Epithelial cell of proximal tubule (primary cell): ENCODE data around the gene COG7. TPM values are rescaled to one million over a fixed set of nuclear protein-coding genes. Genes with fewer than 3 reads are reported as not detected.

Experiments
- DNase-seq: peaks from one replicate; pipeline ENCODE4 v3.0.0-alpha.2; 2011; ENCODE audit warnings: low read depth
- H3K4me3 ChIP-seq: 2 replicates; pipeline ENCODE4 v1.5.1; 2011; ENCODE audit warnings: low read depth, mild to moderate bottlenecking, low read length
- CTCF ChIP-seq: conservative IDR thresholded peaks from 2 replicates; pipeline ENCODE4 v1.5.1; 2012; ENCODE audit warnings: low read depth, mild to moderate bottlenecking, low read length
- total RNA-seq: library from RNA; depleted of rRNA; stranded (reverse); fragments of >200 nt; gene quantifications from 2 replicates; pipeline ENCODE4 v1.2.3, GENCODE V29; 2015

COG7 gene
- total RNA-seq, 1 donor from 2014 or later, result 9.9 TPM

- TF ChIP-seq CTCF, result no peak
- DNase-seq, result no peak
- H3K4me3 ChIP-seq, result no peak overlapping the region
These were observed 109.1 kb downstream of the COG7 start for GRCh38 chr16:23343643-23344612.

- DNase-seq, result no peak
- no peak for TF ChIP-seq CTCF
- no peak overlapping the region for H3K4me3 ChIP-seq
These were observed 110.8 kb downstream of the COG7 start for GRCh38 chr16:23342083-23342640.

- DNase-seq, result no peak
- H3K4me3 ChIP-seq, result no peak overlapping the region
- no peak for TF ChIP-seq CTCF
These were observed 113.2 kb downstream of the COG7 start for GRCh38 chr16:23339787-23340186.

Other genes starting within 250 kb of the COG7 start
- gene SCNN1B, start 150.9 kb downstream of the COG7 start, total RNA-seq, result 0.07 and 0.17 TPM in 2 replicates
- gene GGA2, start 57.3 kb upstream of the COG7 start, total RNA-seq, result 30.8 and 39.3 TPM in 2 replicates
- gene EARS2, start 104.2 kb upstream of the COG7 start, total RNA-seq, result 39.7 and 41.6 TPM in 2 replicates
- 90.1 and 125 TPM in 2 replicates for gene UBFD1, start 104.5 kb upstream of the COG7 start, total RNA-seq
- gene NDUFAB1, start 143.1 kb upstream of the COG7 start, total RNA-seq, result 98.7 and 137 TPM in 2 replicates
- gene PALB2, start 188.1 kb upstream of the COG7 start, total RNA-seq, result 8.5 and 13.4 TPM in 2 replicates
- 32.6 and 36.8 TPM in 2 replicates for gene DCTN5, start 188.3 kb upstream of the COG7 start, total RNA-seq
- 92.5 and 150 TPM in 2 replicates for gene PLK1, start 225.7 kb upstream of the COG7 start, total RNA-seq